ENCODE data around the gene RFX1.
"Not testable (repeated sequence)": the region's sequence is repeated elsewhere in the genome, so short reads cannot be mapped to it uniquely, and the experiment has no call there.

The RFX1 gene

GRCh38 chr19:13979244-13979615 lies 26.9 kb downstream of the RFX1 start:
- no peak for DNase-seq (ENCODE audit: low read depth)

GRCh38 chr19:13978351-13979243 lies 27.5 kb downstream of the RFX1 start:
- DNase-seq (ENCODE audit: low read depth): no peak

- no peak for DNase-seq (ENCODE audit: low read depth)
Measured at GRCh38 chr19:13977803-13978202, 28.3 kb downstream of the RFX1 start.

- no peak for DNase-seq (ENCODE audit: low read depth)
Measured at GRCh38 chr19:13976446-13976845, 29.7 kb downstream of the RFX1 start.

- DNase-seq (ENCODE audit: low read depth): no peak
Measured at GRCh38 chr19:13975870-13976269, 30.2 kb downstream of the RFX1 start.

- DNase-seq (ENCODE audit: low read depth): no peak
Measured at GRCh38 chr19:13974073-13974472, 32.0 kb downstream of the RFX1 start.

- not testable (repeated sequence) for DNase-seq (ENCODE audit: low read depth)
Measured at GRCh38 chr19:13973479-13973878, 32.6 kb downstream of the RFX1 start.

- DNase-seq (ENCODE audit: low read depth): no peak
Measured at GRCh38 chr19:13972368-13973155, 33.6 kb downstream of the RFX1 start.

GRCh38 chr19:13971868-13972267 lies 34.3 kb downstream of the RFX1 start:
- not testable (repeated sequence) for DNase-seq (ENCODE audit: low read depth)

GRCh38 chr19:13969897-13970296 lies 36.2 kb downstream of the RFX1 start:
- DNase-seq (ENCODE audit: low read depth): no peak

- no peak for DNase-seq (ENCODE audit: low read depth)
Measured at GRCh38 chr19:13968999-13969398, 37.1 kb downstream of the RFX1 start.

- DNase-seq (ENCODE audit: low read depth): no peak
Measured at GRCh38 chr19:13968383-13968935, 37.7 kb downstream of the RFX1 start.

- not testable (repeated sequence) for DNase-seq (ENCODE audit: low read depth)
Measured at GRCh38 chr19:13967206-13967605, 38.9 kb downstream of the RFX1 start.

- no peak for DNase-seq (ENCODE audit: low read depth)
Measured at GRCh38 chr19:13966684-13967128, 39.4 kb downstream of the RFX1 start.

GRCh38 chr19:13965926-13966683 lies 40.0 kb downstream of the RFX1 start:
- no peak for DNase-seq (ENCODE audit: low read depth)

- DNase-seq (ENCODE audit: low read depth): no peak
Measured at GRCh38 chr19:13965377-13965896, 40.7 kb downstream of the RFX1 start.

- no peak for DNase-seq (ENCODE audit: low read depth)
Measured at GRCh38 chr19:13964776-13965175, 41.3 kb downstream of the RFX1 start.

GRCh38 chr19:13963603-13964105 lies 42.5 kb downstream of the RFX1 start:
- no peak for DNase-seq (ENCODE audit: low read depth)

GRCh38 chr19:13962699-13963602 lies 43.2 kb downstream of the RFX1 start:
- DNase-seq (ENCODE audit: low read depth): no peak

Measured in activated gamma-delta T cell treated with anti-CD3 and anti-CD28 coated beads, Interleukin-2, amount 50 U/mL, for 16 hours (primary cell).